ENCODE data around the gene DTHD1. TPM values are rescaled to one million over a fixed set of nuclear protein-coding genes. Genes with fewer than 3 reads are reported as not detected.
A peak's percentile ranks its signal among the peaks of the same experiment; 100 is the strongest.

Gene DTHD1
- total RNA-seq, 1 donor from 2014 or later = 0.86 TPM

DNA sequence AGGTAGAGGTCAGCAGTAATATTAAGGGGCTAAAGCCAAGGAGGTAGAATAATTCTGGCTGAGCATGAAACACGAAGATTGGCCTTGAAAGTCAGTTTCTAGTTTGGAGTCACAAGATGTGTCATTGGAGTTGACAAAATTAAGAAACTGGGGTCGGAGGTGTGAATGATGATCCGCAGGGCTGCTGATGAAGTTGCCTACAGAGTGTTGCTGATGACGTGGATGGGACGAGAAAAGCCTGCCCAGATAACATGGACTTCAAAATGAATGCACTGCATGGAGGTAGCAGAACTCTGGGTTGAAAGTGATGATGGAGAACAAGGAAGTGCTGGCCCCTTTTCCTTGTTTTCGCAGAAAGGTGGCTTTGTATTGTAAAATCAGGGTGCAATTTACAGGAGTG is 60.5 kb downstream of the DTHD1 start:
- H3K4me1 Mint-ChIP-seq (ENCODE audit: low read depth) = peaks cover 18% of the 10 kb centered on the region
- no peak overlapping the region for H3K27ac Mint-ChIP-seq
- H3K36me3 Mint-ChIP-seq (ENCODE audit: low read depth) = no peaks in the 10 kb centered on the region
- no peaks in the 10 kb centered on the region for H3K27me3 Mint-ChIP-seq (ENCODE audit: insufficient read depth)
- no peak overlapping the region for H3K4me3 Mint-ChIP-seq
- no peak for DNase-seq (ENCODE audit: low spot score)
- no peaks in the 10 kb centered on the region for H3K9me3 Mint-ChIP-seq
- intact Hi-C loops (cut with micrococcal nuclease) = no loop called here

- Mint-ChIP-seq H3K4me3 (no peak overlapping the region), H3K27me3 (ENCODE audit: insufficient read depth) (no peaks in the 10 kb centered on the region), H3K9me3 (no peaks in the 10 kb centered on the region), H3K27ac (no peak overlapping the region), H3K4me1 (ENCODE audit: low read depth) (peaks cover 14% of the 10 kb centered on the region), H3K36me3 (ENCODE audit: low read depth) (no peaks in the 10 kb centered on the region)
- no peak for DNase-seq (ENCODE audit: low spot score)
- intact Hi-C loops (cut with micrococcal nuclease) = no loop called here
Measured at GRCh38 chr4:36343501-36344175, 62.2 kb downstream of the DTHD1 start.

DNA sequence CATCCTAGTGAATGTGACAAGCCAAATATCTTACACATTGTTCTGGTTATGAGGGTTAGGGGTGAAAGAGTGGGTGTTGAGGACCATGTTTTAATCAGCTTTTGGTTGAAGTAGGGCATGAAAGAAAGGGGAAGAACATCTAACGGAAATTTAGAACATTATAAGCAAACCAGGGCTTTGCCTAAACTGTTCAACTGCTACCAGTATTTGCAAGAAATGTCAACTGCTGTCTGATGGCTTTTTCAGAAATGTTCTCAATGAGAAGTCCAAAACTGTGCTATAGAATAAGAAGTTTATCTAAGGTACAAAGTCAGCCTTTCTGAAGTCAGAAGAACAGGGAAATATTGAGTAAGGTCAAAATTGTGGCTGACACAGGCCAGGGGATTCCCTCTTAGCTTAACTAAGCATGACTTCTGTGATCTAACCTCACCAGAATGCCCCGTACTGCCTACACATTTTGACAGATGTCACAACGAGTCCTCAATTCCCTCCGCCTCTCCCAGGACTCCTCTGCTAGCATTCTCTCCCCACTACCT is 67.1 kb downstream of the DTHD1 start:
- no peaks in the 10 kb centered on the region for H3K27me3 Mint-ChIP-seq (ENCODE audit: insufficient read depth)

DNA sequence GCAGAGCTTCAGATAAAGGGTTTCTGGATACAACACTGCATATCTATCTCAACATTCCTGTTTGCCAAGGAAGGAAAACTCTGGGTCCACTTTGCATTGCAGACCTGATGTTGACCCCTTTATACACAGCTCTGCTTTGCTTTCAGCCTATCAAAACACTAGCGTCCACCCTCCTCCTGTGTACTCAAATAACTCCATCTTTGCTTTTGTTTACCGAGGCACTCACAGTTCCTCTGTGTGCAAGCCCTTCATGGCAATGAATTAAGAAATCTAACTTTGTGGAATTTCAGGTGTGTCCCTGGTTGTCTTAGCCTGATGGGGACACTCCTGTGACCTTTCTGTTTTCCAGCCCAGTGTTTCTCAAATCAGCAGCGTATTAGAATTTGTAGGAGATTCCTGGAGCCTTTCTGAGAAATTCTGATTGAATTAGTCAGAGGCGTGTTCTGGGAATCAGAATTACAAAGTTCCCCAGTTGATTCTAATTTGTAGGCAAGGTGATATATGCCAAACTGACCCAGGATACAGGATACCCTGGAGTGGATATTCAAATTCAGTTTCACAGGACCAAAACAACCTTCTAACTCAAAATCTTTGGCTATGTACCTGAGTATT is 68.6 kb downstream of the DTHD1 start:
- Mint-ChIP-seq H3K36me3 (ENCODE audit: low read depth) (no peaks in the 10 kb centered on the region), H3K27me3 (ENCODE audit: insufficient read depth) (peaks cover 2% of the 10 kb centered on the region), H3K27ac (peak overlapping the region; percentile 66), H3K9me3 (no peaks in the 10 kb centered on the region), H3K4me3 (no peak overlapping the region), H3K4me1 (ENCODE audit: low read depth) (peaks cover 45% of the 10 kb centered on the region)
- intact Hi-C loops (cut with micrococcal nuclease) = loop anchor here (2.0 to 5.0 kb wide), 3 partner anchors 197 to 1033 kb away; partner anchors contain the start of gene NWD2
- no peak for DNase-seq (ENCODE audit: low spot score)

More for the DNA sequence above, 67.1 kb downstream of the DTHD1 start:
- Mint-ChIP-seq H3K4me3 (peak overlapping the region; percentile 28), H3K36me3 (ENCODE audit: low read depth) (no peaks in the 10 kb centered on the region), H3K9me3 (no peaks in the 10 kb centered on the region), H3K27ac (peak overlapping the region; percentile 92), H3K4me1 (ENCODE audit: low read depth) (peaks cover 45% of the 10 kb centered on the region)
- intact Hi-C loops (cut with micrococcal nuclease) = loop anchor here (1.0 kb wide), 9 partner anchors 15 to 159 kb away; partner anchors contain the start of gene ARAP2
- DNase-seq (ENCODE audit: low spot score) = peak; percentile 47

DNA sequence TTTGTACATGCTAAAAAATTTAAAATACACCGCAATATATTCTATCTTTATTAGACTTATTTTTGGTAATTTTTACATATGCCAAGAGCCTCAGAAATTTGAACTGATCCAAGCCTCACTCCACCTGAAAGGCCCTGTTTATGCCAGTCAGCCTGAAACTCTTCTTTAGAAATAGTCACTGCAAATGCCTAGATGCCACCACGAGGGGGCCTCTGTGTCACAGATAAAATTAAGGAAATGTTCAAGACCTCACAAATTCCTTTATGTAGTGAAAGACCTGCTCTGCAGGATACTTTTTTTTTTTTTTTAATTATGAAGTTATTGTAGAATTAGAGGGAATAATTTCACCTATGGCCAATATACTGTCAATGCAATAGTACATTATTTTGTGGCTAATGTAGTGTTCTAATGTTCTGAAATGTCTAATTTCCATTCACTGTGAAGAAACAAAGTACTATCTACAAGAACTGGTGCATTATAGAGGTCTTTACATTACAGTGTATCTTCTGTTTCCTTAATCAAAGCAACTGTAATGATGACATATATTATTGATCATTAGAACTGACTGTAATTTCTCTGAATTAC is 69.8 kb downstream of the DTHD1 start:
- no peak overlapping the region for H3K4me3 Mint-ChIP-seq
- DNase-seq (ENCODE audit: low spot score) = peak; percentile 60
- peaks cover 2% of the 10 kb centered on the region for H3K27me3 Mint-ChIP-seq (ENCODE audit: insufficient read depth)
- H3K4me1 Mint-ChIP-seq (ENCODE audit: low read depth) = peaks cover 40% of the 10 kb centered on the region
- no peak overlapping the region for H3K27ac Mint-ChIP-seq
- H3K9me3 Mint-ChIP-seq = no peaks in the 10 kb centered on the region
- no peaks in the 10 kb centered on the region for H3K36me3 Mint-ChIP-seq (ENCODE audit: low read depth)
- intact Hi-C loops (cut with micrococcal nuclease) = loop anchor here (1.0 to 5.0 kb wide), 5 partner anchors 48 to 1039 kb away; partner anchors contain the start of gene NWD2

DNA sequence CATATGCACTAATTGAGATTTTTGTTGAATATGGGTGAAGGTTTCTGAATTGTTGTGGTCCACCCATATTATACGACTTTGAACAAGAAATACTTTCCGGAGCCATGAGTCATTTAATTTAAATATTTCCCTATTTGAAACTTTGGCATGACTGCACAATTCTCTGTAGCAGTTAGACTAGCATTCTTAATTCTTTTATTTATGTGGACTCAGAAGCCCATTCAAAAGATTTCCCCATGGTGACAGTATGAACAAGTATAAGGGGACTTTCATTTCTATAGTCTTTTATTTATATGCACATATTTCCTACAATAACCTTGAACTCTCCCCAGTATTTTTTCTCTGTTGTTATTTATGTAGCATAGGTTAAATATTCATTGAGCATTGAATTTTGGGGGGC is 72.6 kb downstream of the DTHD1 start:
- Mint-ChIP-seq H3K9me3 (no peaks in the 10 kb centered on the region), H3K4me3 (no peak overlapping the region), H3K27me3 (ENCODE audit: insufficient read depth) (peaks cover 4% of the 10 kb centered on the region), H3K36me3 (ENCODE audit: low read depth) (no peaks in the 10 kb centered on the region), H3K27ac (no peak overlapping the region), H3K4me1 (ENCODE audit: low read depth) (peaks cover 27% of the 10 kb centered on the region)
- DNase-seq (ENCODE audit: low spot score) = no peak
- intact Hi-C loops (cut with micrococcal nuclease) = loop anchor here (5.0 kb wide), 2 partner anchors 193 to 888 kb away; partner anchors contain the start of gene NWD2

- intact Hi-C loops (cut with micrococcal nuclease) = no loop called here
- Mint-ChIP-seq H3K9me3 (no peaks in the 10 kb centered on the region), H3K36me3 (ENCODE audit: low read depth) (no peaks in the 10 kb centered on the region), H3K27ac (no peak overlapping the region), H3K27me3 (ENCODE audit: insufficient read depth) (peaks cover 6% of the 10 kb centered on the region), H3K4me1 (ENCODE audit: low read depth) (no peaks in the 10 kb centered on the region), H3K4me3 (no peak overlapping the region)
- no peak for DNase-seq (ENCODE audit: low spot score)
Measured at GRCh38 chr4:36358173-36358572, 76.8 kb downstream of the DTHD1 start.

DNA sequence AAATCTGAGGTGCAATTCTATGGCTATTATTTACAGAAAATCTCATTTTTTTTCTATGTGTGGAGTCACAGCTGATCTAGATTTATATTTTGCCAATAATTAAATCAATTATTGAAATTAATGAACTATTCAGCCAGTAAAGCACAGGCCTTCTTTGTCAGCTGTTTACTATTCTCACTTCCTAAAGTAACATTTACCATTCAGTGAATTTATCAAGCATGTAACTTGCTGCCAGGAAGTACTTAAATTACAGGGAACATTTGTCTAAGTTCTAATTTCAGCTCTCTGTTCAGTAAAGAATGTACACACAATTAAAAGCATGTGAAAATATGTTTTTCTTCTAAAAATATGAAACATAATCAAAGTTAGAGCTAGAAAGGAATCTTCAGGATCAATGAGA is 79.3 kb downstream of the DTHD1 start:
- Mint-ChIP-seq H3K27ac (no peak overlapping the region), H3K4me1 (ENCODE audit: low read depth) (no peaks in the 10 kb centered on the region), H3K36me3 (ENCODE audit: low read depth) (peaks cover 1% of the 10 kb centered on the region), H3K4me3 (no peak overlapping the region), H3K27me3 (ENCODE audit: insufficient read depth) (peaks cover 5% of the 10 kb centered on the region), H3K9me3 (no peaks in the 10 kb centered on the region)
- intact Hi-C loops (cut with micrococcal nuclease) = no loop called here
- no peak for DNase-seq (ENCODE audit: low spot score)

DNA sequence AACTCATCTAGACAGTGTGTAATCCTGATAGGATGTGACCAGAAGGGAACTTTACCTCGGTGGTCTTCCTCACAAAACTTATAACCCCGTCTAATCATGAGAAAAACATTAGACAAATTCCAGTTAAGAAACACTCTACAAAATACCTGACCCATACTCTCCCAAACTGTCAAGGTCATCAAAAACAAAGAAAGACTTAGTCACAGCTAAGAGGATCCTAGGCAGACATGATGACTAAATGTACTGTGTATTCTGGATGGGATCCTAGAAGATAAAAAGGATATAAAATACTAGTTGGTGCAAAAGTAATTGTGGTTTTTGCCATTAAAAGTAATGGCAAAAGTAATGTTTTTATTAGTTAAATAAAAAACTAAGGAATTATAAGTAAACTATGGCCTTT is 81.6 kb downstream of the DTHD1 start:
- DNase-seq (ENCODE audit: low spot score) = no peak

GRCh38 chr4:36374836-36375511 is 93.6 kb downstream of the DTHD1 start:
- H3K4me3 Mint-ChIP-seq = no peak overlapping the region
- H3K4me1 Mint-ChIP-seq (ENCODE audit: low read depth) = no peaks in the 10 kb centered on the region
- peaks cover 26% of the 10 kb centered on the region for H3K9me3 Mint-ChIP-seq
- no peak overlapping the region for H3K27ac Mint-ChIP-seq
- intact Hi-C loops (cut with micrococcal nuclease) = no loop called here
- H3K27me3 Mint-ChIP-seq (ENCODE audit: insufficient read depth) = no peaks in the 10 kb centered on the region
- no peaks in the 10 kb centered on the region for H3K36me3 Mint-ChIP-seq (ENCODE audit: low read depth)
- DNase-seq (ENCODE audit: low spot score) = no peak

More for the DNA sequence above, 81.6 kb downstream of the DTHD1 start:
- intact Hi-C loops (cut with micrococcal nuclease) = no loop called here
- no peaks in the 10 kb centered on the region for H3K4me1 Mint-ChIP-seq (ENCODE audit: low read depth)
- H3K4me3 Mint-ChIP-seq = no peak overlapping the region
- no peaks in the 10 kb centered on the region for H3K9me3 Mint-ChIP-seq
- no peak overlapping the region for H3K27ac Mint-ChIP-seq
- peaks cover 5% of the 10 kb centered on the region for H3K27me3 Mint-ChIP-seq (ENCODE audit: insufficient read depth)
- H3K36me3 Mint-ChIP-seq (ENCODE audit: low read depth) = peaks cover 1% of the 10 kb centered on the region

GRCh38 chr4:36385951-36386571 is 104.6 kb downstream of the DTHD1 start:
- no peaks in the 10 kb centered on the region for H3K9me3 Mint-ChIP-seq
- H3K27me3 Mint-ChIP-seq (ENCODE audit: insufficient read depth) = peaks cover 12% of the 10 kb centered on the region
- H3K36me3 Mint-ChIP-seq (ENCODE audit: low read depth) = peaks cover 2% of the 10 kb centered on the region
- peak; percentile 40 for DNase-seq (ENCODE audit: low spot score)
- H3K4me3 Mint-ChIP-seq = peak overlapping the region; percentile 52
- intact Hi-C loops (cut with micrococcal nuclease) = loop anchor here (1.0 kb wide), 2 partner anchors 8 to 100 kb away; no protein-coding TSS in a partner anchor
- H3K4me1 Mint-ChIP-seq (ENCODE audit: low read depth) = peaks cover 40% of the 10 kb centered on the region
- peak overlapping the region; percentile 86 for H3K27ac Mint-ChIP-seq

DNA sequence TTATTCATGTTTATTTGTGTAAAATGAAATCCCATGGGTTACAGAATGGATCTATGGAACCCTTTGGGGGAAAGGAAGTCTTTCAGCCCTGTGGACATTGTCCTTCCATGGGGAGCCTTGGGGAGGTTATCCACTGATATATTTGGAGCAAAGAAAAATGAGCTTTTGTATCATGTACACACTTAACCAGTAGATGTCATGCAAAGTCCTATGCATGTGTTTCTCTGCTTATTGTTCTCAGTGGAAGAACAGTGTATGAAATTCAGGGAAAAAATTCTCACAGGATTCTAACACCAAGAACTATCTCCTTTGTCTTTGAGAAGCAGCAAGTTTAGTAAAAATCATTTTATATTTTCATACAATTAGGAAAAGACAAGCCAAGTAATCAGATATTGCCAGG is 105.3 kb downstream of the DTHD1 start:
- Mint-ChIP-seq H3K27ac (no peak overlapping the region), H3K4me3 (peak overlapping the region; percentile 41), H3K27me3 (ENCODE audit: insufficient read depth) (peaks cover 12% of the 10 kb centered on the region), H3K36me3 (ENCODE audit: low read depth) (peaks cover 2% of the 10 kb centered on the region), H3K9me3 (no peaks in the 10 kb centered on the region), H3K4me1 (ENCODE audit: low read depth) (peaks cover 40% of the 10 kb centered on the region)
- DNase-seq (ENCODE audit: low spot score) = no peak
- intact Hi-C loops (cut with micrococcal nuclease) = loop anchor here (1.0 kb wide), 2 partner anchors 8 to 100 kb away; no protein-coding TSS in a partner anchor
